ENCODE data around the gene TMC1. TPM values are rescaled to one million over a fixed set of nuclear protein-coding genes. Genes with fewer than 3 reads are reported as not detected.

Gene TMC1
- total and polyA plus RNA-seq, 2 of the 8 experiments (the other 6 are each of a cell fraction or from before 2014, with no cell fraction given), result 0.95 to 0.98 TPM

- DNase-seq (ENCODE audit: low read depth in 1 of 2, low spot score in 2 of 2), result no peak
- no peak for TF ChIP-seq SP4 (IDR thresholded peaks at IDR 0.05; ENCODE audit: low read length)
- TF ChIP-seq SP1 (IDR thresholded peaks at IDR 0.05; ENCODE audit: low read depth, low read length), result no peak
- TF ChIP-seq FOSL1 (IDR thresholded peaks at IDR 0.05; ENCODE audit: insufficient read depth, low read depth, low read length), result no peak
- no peak for TF ChIP-seq EGR1 (IDR thresholded peaks at IDR 0.05; ENCODE audit: borderline replicate concordance, low read depth, low read length)
- no peak for TF ChIP-seq SIRT6 (IDR thresholded peaks at IDR 0.05; ENCODE audit: low read length)
- TF ChIP-seq CHD1 (IDR thresholded peaks at IDR 0.05; ENCODE audit: low read depth, low read length), result no peak
These were observed 270.0 kb downstream of the TMC1 start for GRCh38 chr9:72791436-72791835.

More at GRCh38 chr9:72791436-72791835, 270.0 kb downstream of the TMC1 start:
- no peak overlapping the region for H3K18ac ChIP-seq (ENCODE audit: extremely low read depth, low read length)
- no peak overlapping the region for H3K14ac ChIP-seq (ENCODE audit: insufficient read length)
- H2AFZ ChIP-seq (ENCODE audit: low read length), result no peak overlapping the region
- H4K8ac ChIP-seq (ENCODE audit: extremely low read depth, insufficient read depth, low read length), result no peak overlapping the region
- H2AK5ac ChIP-seq (ENCODE audit: low read depth, low read length), result no peak overlapping the region
- no peak overlapping the region for H2BK20ac ChIP-seq (ENCODE audit: low read length)
- no peak overlapping the region for H3K4me2 ChIP-seq (ENCODE audit: insufficient read depth in 1 of 2, low read depth in 2 of 2, low read length in 2 of 2)
- H2BK120ac ChIP-seq (replicated peaks; ENCODE audit: low read depth, low read length), result no peak overlapping the region
- H4K20me1 ChIP-seq (replicated peaks in 1 of 2; ENCODE audit: control insufficient read depth in 1 of 2, insufficient read depth in 2 of 2, low read length in 2 of 2), result no peaks in the 10 kb centered on the region
- no peak for FAIRE-seq
- no peak overlapping the region for H3K4me3 ChIP-seq (ENCODE audit: extremely low read depth in 1 of 4, insufficient read depth in 2 of 4, low read depth in 3 of 4, low read length in 4 of 4)
- no peaks in the 10 kb centered on the region; a peak in 1 of 8 replicates for H3K36me3 ChIP-seq (ENCODE audit: control insufficient read depth in 2 of 4, insufficient read depth in 4 of 4, low read length in 3 of 4)
- POLR2A ChIA-PET (ENCODE audit: partially characterized antibody), result interaction anchor here (0.9 kb wide), 1 partner anchor 426 kb away, joined by 3 read pairs; the partner anchor contains the start of gene ZFAND5
- H3K4ac ChIP-seq (replicated peaks; ENCODE audit: insufficient read length, low read depth, low read length), result no peak overlapping the region
- CTCF ChIA-PET (ENCODE audit: partially characterized antibody), result interaction anchor here (0.6 to 5.7 kb wide), 2 partner anchors 17 to 321 kb away, joined by 3 to 19 read pairs; no protein-coding TSS in a partner anchor
- no peaks in the 10 kb centered on the region for H3K79me2 ChIP-seq (ENCODE audit: control insufficient read depth in 1 of 2, insufficient read depth in 2 of 2, low read length in 2 of 2)
- H3K23me2 ChIP-seq (ENCODE audit: low read depth, low read length), result no peaks in the 10 kb centered on the region
- no peak overlapping the region for H2BK15ac ChIP-seq (ENCODE audit: low read length)
- H3K27ac ChIP-seq (ENCODE audit: low read depth, low read length), result no peak overlapping the region
- no peaks in the 10 kb centered on the region for H3K79me1 ChIP-seq (ENCODE audit: low read depth, low read length)
- no peak overlapping the region for H4K91ac ChIP-seq (replicated peaks; ENCODE audit: insufficient read length, low read length)
- H4K5ac ChIP-seq (ENCODE audit: insufficient read length, low read depth, low read length), result no peak overlapping the region
- H3K9me3 ChIP-seq (ENCODE audit: insufficient read depth in 2 of 2, low read depth in 1 of 2, low read length in 1 of 2), result no peaks in the 10 kb centered on the region
- no peaks in the 10 kb centered on the region for H3K4me1 ChIP-seq (replicated peaks in 1 of 4; ENCODE audit: control insufficient read depth in 3 of 4, insufficient read depth in 4 of 4, low read length in 3 of 4)
- no peak overlapping the region for H3K23ac ChIP-seq (ENCODE audit: insufficient read length)
- no peaks in the 10 kb centered on the region for H3K27me3 ChIP-seq (replicated peaks in 1 of 4; ENCODE audit: control insufficient read depth in 3 of 4, extremely low read depth in 1 of 4, insufficient read depth in 3 of 4, low read length in 3 of 4)
- no peak overlapping the region for H2BK12ac ChIP-seq (ENCODE audit: low read depth, low read length)
- 89% methylated on average over 1 of the region's 1 CpG; no CpG with 5 or more reads in 1 of the 2 experiments for WGBS, 2 experiments (ENCODE audit: extremely low coverage in 1 of 2, insufficient coverage in 1 of 2, insufficient read length in 1 of 2, insufficient replicate concordance in 2 of 2, low coverage in 1 of 2, low lambda C conversion rate in 2 of 2, missing lambda C conversion rate in 1 of 2)
- H3K56ac ChIP-seq (replicated peaks; ENCODE audit: insufficient read length, low read depth, low read length), result no peak overlapping the region
- H2BK5ac ChIP-seq (ENCODE audit: low read depth, low read length), result no peak overlapping the region
- no peak overlapping the region for H3K9ac ChIP-seq (replicated peaks in 1 of 4; ENCODE audit: extremely low read depth in 1 of 4, low read depth in 3 of 4, low read length in 3 of 4)

All from H1 (cell line).